ENCODE results near the gene RSPH4A.

RSPH4A gene

GRCh38 chr6:116631379-116631990 is 15.2 kb downstream of the RSPH4A start:
- Histone ChIP-seq H3K36me3 (replicated peaks in 1 of 2; ENCODE audit: control insufficient read depth in 2 of 2, insufficient read depth in 2 of 2, low read length in 2 of 2) (peaks cover 0 to 38% of the 10 kb centered on the region in 2 donors), H4K8ac (ENCODE audit: low read depth, low read length) (no peak overlapping the region), H3K4me3 (ENCODE audit: low read length in 2 of 2) (no peak overlapping the region), H2AFZ (ENCODE audit: low read length) (no peak overlapping the region), H2BK5ac (ENCODE audit: low read length) (no peak overlapping the region), H3K9ac (ENCODE audit: low read depth, low read length, poor library complexity) (no peak overlapping the region), H3K4me1 (ENCODE audit: control insufficient read depth in 2 of 2, insufficient read depth in 1 of 2, low read depth in 1 of 2, low read length in 2 of 2) (no peaks in the 10 kb centered on the region), H3K4me2 (ENCODE audit: insufficient read depth, low read length, poor library complexity, severe bottlenecking) (no peak overlapping the region), H3K23ac (ENCODE audit: low read depth, low read length, poor library complexity) (no peak overlapping the region), H3K27me3 (ENCODE audit: control insufficient read depth in 3 of 3, insufficient read depth in 3 of 3, low read depth in 1 of 3, low read length in 3 of 3) (no peaks in the 10 kb centered on the region), H2AK5ac (ENCODE audit: low read depth, low read length) (no peak overlapping the region), H2BK15ac (ENCODE audit: low read length) (no peak overlapping the region), H2BK120ac (ENCODE audit: low read depth, low read length) (no peak overlapping the region), H4K91ac (ENCODE audit: low read depth, low read length, poor library complexity) (no peak overlapping the region), H2BK12ac (ENCODE audit: low read length) (no peak overlapping the region), H3K79me1 (ENCODE audit: low read depth, low read length) (no peaks in the 10 kb centered on the region), H3K9me3 (replicated peaks in 1 of 2; ENCODE audit: control insufficient read depth in 2 of 2, insufficient read depth in 1 of 2, low read depth in 1 of 2, low read length in 2 of 2) (no peaks in the 10 kb centered on the region), H3K14ac (ENCODE audit: low read length) (no peak overlapping the region), H3K18ac (ENCODE audit: low read length) (no peak overlapping the region), H3K4ac (ENCODE audit: low read length) (no peak overlapping the region), H3K27ac (replicated peaks; ENCODE audit: low read length) (no peak overlapping the region)
- DNase-seq (ENCODE audit: low spot score) = no peak
- WGBS, 2 donors (ENCODE audit: extremely low coverage in 2 of 2, insufficient read length in 2 of 2, insufficient replicate concordance in 1 of 2) = no CpG with 5 or more reads among the region's 5 CpGs

DNA sequence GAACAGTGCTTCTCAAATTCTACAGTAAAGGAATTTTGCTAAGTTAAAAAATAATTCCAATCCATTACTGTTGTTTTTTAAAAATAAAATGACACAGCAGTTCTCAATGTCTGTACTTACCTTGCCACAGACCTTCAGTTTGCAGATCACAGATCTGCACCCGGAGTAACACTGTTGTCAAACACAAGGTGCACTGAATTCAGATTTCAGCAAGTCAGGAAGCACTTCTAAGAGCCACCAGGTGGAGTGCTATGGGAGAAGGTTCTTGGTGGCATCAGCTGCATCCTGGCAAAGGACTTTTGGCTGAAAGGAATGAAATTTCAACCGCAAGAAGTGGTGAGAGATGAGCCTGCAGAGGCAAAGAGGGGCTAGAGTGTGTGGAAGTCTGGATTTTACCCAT is 17.4 kb downstream of the RSPH4A start:
- Histone ChIP-seq H2BK12ac (ENCODE audit: low read length) (no peak overlapping the region), H3K23ac (ENCODE audit: low read depth, low read length, poor library complexity) (no peak overlapping the region), H2BK5ac (ENCODE audit: low read length) (no peak overlapping the region), H4K8ac (ENCODE audit: low read depth, low read length) (no peak overlapping the region), H3K18ac (ENCODE audit: low read length) (no peak overlapping the region), H3K36me3 (replicated peaks in 1 of 2; ENCODE audit: control insufficient read depth in 2 of 2, insufficient read depth in 2 of 2, low read length in 2 of 2) (peaks cover 0 to 52% of the 10 kb centered on the region in 2 donors), H2BK120ac (ENCODE audit: low read depth, low read length) (no peak overlapping the region), H2AFZ (ENCODE audit: low read length) (no peak overlapping the region), H3K4me3 (ENCODE audit: low read length in 2 of 2) (no peak overlapping the region), H3K79me1 (ENCODE audit: low read depth, low read length) (no peaks in the 10 kb centered on the region), H2BK15ac (ENCODE audit: low read length) (no peak overlapping the region), H2AK5ac (ENCODE audit: low read depth, low read length) (no peak overlapping the region), H3K27ac (replicated peaks; ENCODE audit: low read length) (no peak overlapping the region), H3K4me2 (ENCODE audit: insufficient read depth, low read length, poor library complexity, severe bottlenecking) (no peak overlapping the region), H3K27me3 (ENCODE audit: control insufficient read depth in 3 of 3, insufficient read depth in 3 of 3, low read depth in 1 of 3, low read length in 3 of 3) (no peaks in the 10 kb centered on the region), H3K9ac (ENCODE audit: low read depth, low read length, poor library complexity) (no peak overlapping the region), H3K4ac (ENCODE audit: low read length) (no peak overlapping the region), H3K4me1 (ENCODE audit: control insufficient read depth in 2 of 2, insufficient read depth in 1 of 2, low read depth in 1 of 2, low read length in 2 of 2) (no peaks in the 10 kb centered on the region), H4K91ac (ENCODE audit: low read depth, low read length, poor library complexity) (no peak overlapping the region), H3K9me3 (replicated peaks in 1 of 2; ENCODE audit: control insufficient read depth in 2 of 2, insufficient read depth in 1 of 2, low read depth in 1 of 2, low read length in 2 of 2) (peaks cover 0 to 6% of the 10 kb centered on the region in 2 donors), H3K14ac (ENCODE audit: low read length) (no peak overlapping the region)
- no CpG with 5 or more reads among the region's 2 CpGs for WGBS, 2 donors (ENCODE audit: extremely low coverage in 2 of 2, insufficient read length in 2 of 2, insufficient replicate concordance in 1 of 2)
- DNase-seq (ENCODE audit: low spot score) = no peak

- H3K36me3 ChIP-seq (replicated peaks in 1 of 2; ENCODE audit: control insufficient read depth in 2 of 2, insufficient read depth in 2 of 2, low read length in 2 of 2) = peaks cover 0 to 49% of the 10 kb centered on the region in 2 donors
- H3K4me3 ChIP-seq (ENCODE audit: low read length in 2 of 2) = no peak overlapping the region
- no peak overlapping the region for H3K14ac ChIP-seq (ENCODE audit: low read length)
- no peak overlapping the region for H2BK15ac ChIP-seq (ENCODE audit: low read length)
- H4K8ac ChIP-seq (ENCODE audit: low read depth, low read length) = no peak overlapping the region
- no peak overlapping the region for H3K23ac ChIP-seq (ENCODE audit: low read depth, low read length, poor library complexity)
- H3K4ac ChIP-seq (ENCODE audit: low read length) = no peak overlapping the region
- no peaks in the 10 kb centered on the region for H3K9me3 ChIP-seq (replicated peaks in 1 of 2; ENCODE audit: control insufficient read depth in 2 of 2, insufficient read depth in 1 of 2, low read depth in 1 of 2, low read length in 2 of 2)
- no peak overlapping the region for H2BK120ac ChIP-seq (ENCODE audit: low read depth, low read length)
- H3K9ac ChIP-seq (ENCODE audit: low read depth, low read length, poor library complexity) = no peak overlapping the region
- no peaks in the 10 kb centered on the region for H3K4me1 ChIP-seq (ENCODE audit: control insufficient read depth in 2 of 2, insufficient read depth in 1 of 2, low read depth in 1 of 2, low read length in 2 of 2)
- no peak overlapping the region for H3K18ac ChIP-seq (ENCODE audit: low read length)
- no peak for DNase-seq (ENCODE audit: low spot score)
- no peak overlapping the region for H4K91ac ChIP-seq (ENCODE audit: low read depth, low read length, poor library complexity)
- no peak overlapping the region for H3K4me2 ChIP-seq (ENCODE audit: insufficient read depth, low read length, poor library complexity, severe bottlenecking)
- no peak overlapping the region for H2AFZ ChIP-seq (ENCODE audit: low read length)
- H2BK5ac ChIP-seq (ENCODE audit: low read length) = no peak overlapping the region
- no peak overlapping the region for H2AK5ac ChIP-seq (ENCODE audit: low read depth, low read length)
- no peak overlapping the region for H2BK12ac ChIP-seq (ENCODE audit: low read length)
- no CpG with 5 or more reads among the region's 5 CpGs for WGBS, 2 donors (ENCODE audit: extremely low coverage in 2 of 2, insufficient read length in 2 of 2, insufficient replicate concordance in 1 of 2)
- no peaks in the 10 kb centered on the region for H3K79me1 ChIP-seq (ENCODE audit: low read depth, low read length)
- H3K27me3 ChIP-seq (ENCODE audit: control insufficient read depth in 3 of 3, insufficient read depth in 3 of 3, low read depth in 1 of 3, low read length in 3 of 3) = no peaks in the 10 kb centered on the region
- H3K27ac ChIP-seq (replicated peaks; ENCODE audit: low read length) = no peak overlapping the region
Observed at GRCh38 chr6:116648156-116648555, 31.9 kb downstream of the RSPH4A start.

DNA sequence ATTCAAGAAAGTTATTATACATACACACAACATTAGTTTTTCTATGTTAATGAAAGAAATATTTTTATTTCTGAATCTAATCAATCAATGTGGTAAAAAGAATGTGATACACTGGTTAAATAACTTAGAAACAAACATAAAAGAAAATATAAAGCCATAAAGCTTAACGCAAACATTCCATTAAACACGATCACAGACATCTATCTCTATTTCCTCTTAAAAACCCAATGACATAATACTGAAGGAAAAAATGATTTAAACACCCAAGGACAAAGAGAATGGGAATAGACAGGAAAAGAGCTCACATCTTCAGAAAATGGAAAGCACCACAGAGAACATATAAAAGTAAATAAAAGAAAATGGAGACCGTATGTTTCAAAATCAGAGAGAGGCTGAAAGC is 32.9 kb downstream of the RSPH4A start:
- H3K14ac ChIP-seq (ENCODE audit: low read length) = no peak overlapping the region
- no peak overlapping the region for H2BK12ac ChIP-seq (ENCODE audit: low read length)
- H3K79me1 ChIP-seq (ENCODE audit: low read depth, low read length) = no peaks in the 10 kb centered on the region
- H3K27ac ChIP-seq (replicated peaks; ENCODE audit: low read length) = no peak overlapping the region
- no peaks in the 10 kb centered on the region for H3K9me3 ChIP-seq (replicated peaks in 1 of 2; ENCODE audit: control insufficient read depth in 2 of 2, insufficient read depth in 1 of 2, low read depth in 1 of 2, low read length in 2 of 2)
- H3K9ac ChIP-seq (ENCODE audit: low read depth, low read length, poor library complexity) = no peak overlapping the region
- no peak overlapping the region for H3K4me2 ChIP-seq (ENCODE audit: insufficient read depth, low read length, poor library complexity, severe bottlenecking)
- no peak overlapping the region for H4K91ac ChIP-seq (ENCODE audit: low read depth, low read length, poor library complexity)
- no peak for DNase-seq (ENCODE audit: low spot score)
- no peak overlapping the region for H3K4me3 ChIP-seq (ENCODE audit: low read length in 2 of 2)
- H2AK5ac ChIP-seq (ENCODE audit: low read depth, low read length) = no peak overlapping the region
- no peak overlapping the region for H2AFZ ChIP-seq (ENCODE audit: low read length)
- H3K18ac ChIP-seq (ENCODE audit: low read length) = no peak overlapping the region
- H2BK120ac ChIP-seq (ENCODE audit: low read depth, low read length) = no peak overlapping the region
- H3K27me3 ChIP-seq (ENCODE audit: control insufficient read depth in 3 of 3, insufficient read depth in 3 of 3, low read depth in 1 of 3, low read length in 3 of 3) = no peaks in the 10 kb centered on the region
- WGBS, 2 donors (ENCODE audit: extremely low coverage in 2 of 2, insufficient read length in 2 of 2, insufficient replicate concordance in 1 of 2) = 100% methylated on average over 2 of the region's 3 CpGs; no CpG with 5 or more reads in 1 of the 2 donors
- no peak overlapping the region for H3K23ac ChIP-seq (ENCODE audit: low read depth, low read length, poor library complexity)
- H3K4me1 ChIP-seq (ENCODE audit: control insufficient read depth in 2 of 2, insufficient read depth in 1 of 2, low read depth in 1 of 2, low read length in 2 of 2) = no peaks in the 10 kb centered on the region
- no peak overlapping the region for H2BK5ac ChIP-seq (ENCODE audit: low read length)
- H4K8ac ChIP-seq (ENCODE audit: low read depth, low read length) = no peak overlapping the region
- peaks cover 0 to 56% of the 10 kb centered on the region in 2 donors for H3K36me3 ChIP-seq (replicated peaks in 1 of 2; ENCODE audit: control insufficient read depth in 2 of 2, insufficient read depth in 2 of 2, low read length in 2 of 2)
- H3K4ac ChIP-seq (ENCODE audit: low read length) = no peak overlapping the region
- no peak overlapping the region for H2BK15ac ChIP-seq (ENCODE audit: low read length)
